ENCODE measurements around the gene REP15.

- TF ChIP-seq CTCF (IDR thresholded peaks at IDR 0.05) (no peak), POLR2A (IDR thresholded peaks at IDR 0.05) (no peak)
Measured at GRCh38 chr12:27688671-27689070, 7.6 kb upstream of the REP15 start.
